LNCaP clone FGC (cell line): Measurements from ENCODE around the gene DNAAF5.
A peak's percentile ranks its signal among the peaks of the same experiment; 100 is the strongest.

Source experiments
- DNase-seq: peaks from one replicate; pipeline ENCODE4 v3.0.0-alpha.2; 2011; ENCODE audit warnings: low read depth
- H3K4me3 ChIP-seq: 2 replicates; pipeline ENCODE4 v1.5.1; 2011; ENCODE audit warnings: mild to moderate bottlenecking, low read depth, low read length, control low read depth
- CTCF ChIP-seq: IDR thresholded peaks from 2 replicates; pipeline ENCODE4 v1.5.1; 2012; ENCODE audit warnings: mild to moderate bottlenecking; ENCODE audit not compliant: control insufficient read depth, insufficient read depth; ENCODE audit errors: extremely low read depth

The DNAAF5 gene

GRCh38 chr7:767941-768731, 41.6 kb downstream of the DNAAF5 start:
- TF ChIP-seq CTCF: no peak
- peak; percentile 99 for DNase-seq
- peak overlapping the region; percentile 56 for H3K4me3 ChIP-seq

- 0 out of 2 replicates have a peak, but pooled peaks have one; percentile 12 for TF ChIP-seq CTCF
- DNase-seq: no peak
Observed at GRCh38 chr7:768881-769504, 42.5 kb downstream of the DNAAF5 start.

GRCh38 chr7:770336-770735, 43.8 kb downstream of the DNAAF5 start:
- no peak for DNase-seq
- no peak for TF ChIP-seq CTCF
- H3K4me3 ChIP-seq: no peak overlapping the region

More at GRCh38 chr7:768881-769504, 42.5 kb downstream of the DNAAF5 start:
- peak overlapping the region; percentile 56 for H3K4me3 ChIP-seq

- no peak for TF ChIP-seq CTCF
- no peak overlapping the region for H3K4me3 ChIP-seq
- no peak for DNase-seq
Observed at GRCh38 chr7:770741-771166, 44.3 kb downstream of the DNAAF5 start.

- DNase-seq: no peak
- no peak overlapping the region for H3K4me3 ChIP-seq
- TF ChIP-seq CTCF: no peak
Observed at GRCh38 chr7:771234-772004, 44.9 kb downstream of the DNAAF5 start.

- no peak for TF ChIP-seq CTCF
Observed at GRCh38 chr7:772005-772294, 45.5 kb downstream of the DNAAF5 start.

More at GRCh38 chr7:772005-772294, 45.5 kb downstream of the DNAAF5 start:
- DNase-seq: no peak
- no peak overlapping the region for H3K4me3 ChIP-seq
